Skeletal muscle cell (primary cell): Measurements from ENCODE around the gene SPACDR.
"Not testable (repeated sequence)": the region's sequence is repeated elsewhere in the genome, so short reads cannot be mapped to it uniquely, and the experiment has no call there.

Experiments
- DNase-seq: peaks from one replicate; pipeline ENCODE4 v3.0.0-alpha.2; 2010; ENCODE audit warnings: low read depth
- H3K4me3 ChIP-seq: 2 replicates; pipeline ENCODE4 v1.5.1; 2011; ENCODE audit warnings: low read depth, mild to moderate bottlenecking, control low read depth, low read length, moderate library complexity

Gene SPACDR

GRCh38 chr7:100469227-100470044 lies 5.4 kb upstream of the SPACDR start:
- DNase-seq, result no peak
- no peak overlapping the region for H3K4me3 ChIP-seq

GRCh38 chr7:100467638-100468373 lies 3.7 kb upstream of the SPACDR start:
- no peak overlapping the region for H3K4me3 ChIP-seq
- DNase-seq, result no peak

- no peak overlapping the region for H3K4me3 ChIP-seq
- DNase-seq, result no peak
These were observed 2.9 kb upstream of the SPACDR start for GRCh38 chr7:100466653-100467605.

DNA sequence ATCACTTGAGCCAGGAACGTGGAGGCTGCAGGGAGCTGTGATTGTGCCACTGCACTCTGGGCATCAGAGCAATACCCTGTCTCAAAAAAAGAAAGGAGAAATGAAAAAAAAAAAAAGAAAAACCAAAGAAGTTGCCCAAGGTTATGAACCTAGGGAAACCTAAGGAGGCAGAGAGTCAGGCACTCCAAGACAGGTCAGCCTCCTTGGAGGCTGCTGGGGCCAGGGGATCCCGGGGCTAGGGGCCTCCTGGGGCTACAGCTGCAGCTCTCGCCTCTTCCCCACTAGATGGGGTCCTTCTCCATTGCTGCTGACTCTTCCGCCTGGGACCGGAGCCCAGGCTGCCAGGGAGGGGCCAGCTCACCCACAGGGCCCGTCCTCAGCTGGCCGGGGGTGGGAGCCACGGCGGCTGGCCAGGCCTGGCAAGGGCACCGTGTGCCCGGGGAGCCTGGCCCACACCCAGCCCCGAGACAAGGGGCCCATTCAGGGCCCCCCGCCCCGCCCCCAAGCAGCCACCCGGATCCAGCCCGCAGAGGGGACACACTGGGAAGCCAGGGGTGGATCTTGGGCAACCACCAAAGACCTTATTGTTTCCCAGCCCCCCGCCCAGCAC lies 1.7 kb upstream of the SPACDR start:
- no peak for DNase-seq
- H3K4me3 ChIP-seq, result no peak overlapping the region

GRCh38 chr7:100465299-100465698 lies 1.2 kb upstream of the SPACDR start:
- no peak for DNase-seq
- H3K4me3 ChIP-seq, result no peak overlapping the region

- no peak overlapping the region for H3K4me3 ChIP-seq
- DNase-seq, result no peak
These were observed 731 bp upstream of the SPACDR start for GRCh38 chr7:100464791-100465190.

GRCh38 chr7:100457033-100457432 lies 7.0 kb downstream of the SPACDR start:
- no peak for DNase-seq
- no peak overlapping the region for H3K4me3 ChIP-seq

GRCh38 chr7:100456562-100456961 lies 7.5 kb downstream of the SPACDR start:
- no peak overlapping the region for H3K4me3 ChIP-seq
- no peak for DNase-seq

DNA sequence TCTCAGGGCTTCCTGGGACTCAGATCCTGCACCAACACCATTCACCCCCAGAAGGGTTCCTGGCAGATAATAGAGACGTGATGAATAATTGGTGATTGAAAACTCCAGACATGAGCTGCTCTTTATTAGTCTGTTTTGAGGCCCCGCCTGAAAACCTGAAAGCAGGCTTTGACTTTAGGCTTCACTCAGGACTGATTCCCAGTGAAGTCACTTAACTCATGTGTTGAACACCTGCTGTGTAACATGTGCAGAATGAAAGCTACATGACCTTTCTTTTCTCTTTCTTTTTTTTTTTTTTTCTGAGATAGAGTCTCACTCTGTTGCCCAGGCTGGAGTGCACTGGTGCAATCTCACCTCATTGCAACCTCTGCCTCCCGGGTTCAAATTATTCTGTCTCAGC lies 8.9 kb downstream of the SPACDR start:
- no peak overlapping the region for H3K4me3 ChIP-seq
- no peak for DNase-seq

DNA sequence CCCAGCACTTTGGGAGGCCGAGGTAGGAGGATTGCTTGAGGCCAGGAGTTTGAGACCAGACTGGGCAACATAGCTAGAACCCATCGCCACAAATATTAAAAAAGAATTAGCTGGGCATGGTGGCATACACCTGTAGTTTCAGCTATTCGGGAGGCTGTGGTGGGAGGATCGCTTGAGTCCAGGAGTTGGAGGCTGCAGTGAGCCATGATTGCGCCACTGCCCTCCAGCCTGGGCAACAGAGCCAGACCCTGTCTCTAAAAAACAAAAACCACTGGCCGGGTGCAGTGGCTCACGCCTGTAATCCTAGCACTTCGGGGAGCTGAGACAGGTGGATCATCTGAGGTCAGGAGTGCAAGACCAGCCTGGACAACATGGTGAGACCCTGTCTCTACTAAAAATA lies 10.2 kb downstream of the SPACDR start:
- H3K4me3 ChIP-seq, DNase-seq: not testable (repeated sequence)

GRCh38 chr7:100452513-100452912 lies 11.5 kb downstream of the SPACDR start:
- DNase-seq, result no peak
- no peak overlapping the region for H3K4me3 ChIP-seq

DNA sequence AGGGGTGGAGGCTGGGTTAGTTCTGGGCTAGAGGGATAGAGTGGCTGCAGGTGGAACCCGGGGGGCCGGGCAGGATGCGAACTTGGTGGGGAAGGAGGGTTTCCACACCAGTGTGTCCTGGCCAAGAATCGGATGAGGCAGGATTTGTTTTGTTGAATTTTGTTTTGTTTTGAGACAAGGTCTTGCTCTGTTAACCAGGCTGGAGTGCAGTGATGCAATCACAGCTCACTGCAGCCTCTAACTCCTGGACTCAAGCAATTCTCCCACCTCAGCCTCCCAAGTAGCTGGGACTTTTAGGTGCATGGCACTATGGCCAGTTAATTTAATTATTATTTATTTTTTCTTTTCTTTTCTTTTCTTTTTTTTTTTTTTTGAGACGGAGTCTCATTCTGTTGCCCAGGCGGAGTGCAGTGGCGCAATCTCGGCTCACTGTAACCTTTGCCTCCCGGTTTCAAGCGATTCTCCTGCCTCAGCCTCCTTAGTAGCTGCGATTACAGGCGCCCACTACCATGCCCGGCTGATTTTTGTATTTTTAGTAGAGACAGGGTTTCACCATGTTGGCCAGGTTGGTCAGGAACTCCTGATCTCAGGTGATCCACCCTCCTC lies 14.8 kb downstream of the SPACDR start:
- no peak overlapping the region for H3K4me3 ChIP-seq
- no peak for DNase-seq

DNA sequence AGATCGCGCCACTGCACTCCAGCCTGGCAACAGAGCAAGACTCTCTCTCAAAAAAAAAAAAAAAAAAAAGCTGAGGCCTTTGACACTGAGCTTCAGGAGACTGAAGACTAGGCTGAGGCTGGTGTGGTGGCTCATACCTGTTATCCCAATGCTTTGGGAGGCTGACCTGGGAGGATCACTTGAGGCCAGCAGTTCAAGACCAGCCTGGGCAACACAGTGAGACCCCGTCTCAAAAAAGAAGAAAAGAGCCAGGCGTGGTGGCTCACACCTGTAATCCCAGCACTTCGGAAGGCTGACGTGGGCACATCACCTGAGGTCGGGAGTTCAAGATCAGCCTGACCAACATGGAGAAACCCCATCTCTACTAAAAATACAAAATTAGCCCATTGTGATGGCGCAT lies 16.7 kb downstream of the SPACDR start:
- DNase-seq, H3K4me3 ChIP-seq: not testable (repeated sequence)

GRCh38 chr7:100446040-100446439 lies 18.0 kb downstream of the SPACDR start:
- peak; percentile 17 for DNase-seq
- H3K4me3 ChIP-seq, result no peak overlapping the region

- H3K4me3 ChIP-seq, result no peak overlapping the region
- peak; percentile 13 for DNase-seq
These were observed 19.5 kb downstream of the SPACDR start for GRCh38 chr7:100444311-100445278.

GRCh38 chr7:100443096-100443840 lies 20.8 kb downstream of the SPACDR start:
- no peak for DNase-seq
- no peak overlapping the region for H3K4me3 ChIP-seq
